ENCODE data around the gene STUB1.

GRCh38 chr16:677316-678190 lies 2.7 kb upstream of the STUB1 start:
- TF ChIP-seq, protein P1, sequence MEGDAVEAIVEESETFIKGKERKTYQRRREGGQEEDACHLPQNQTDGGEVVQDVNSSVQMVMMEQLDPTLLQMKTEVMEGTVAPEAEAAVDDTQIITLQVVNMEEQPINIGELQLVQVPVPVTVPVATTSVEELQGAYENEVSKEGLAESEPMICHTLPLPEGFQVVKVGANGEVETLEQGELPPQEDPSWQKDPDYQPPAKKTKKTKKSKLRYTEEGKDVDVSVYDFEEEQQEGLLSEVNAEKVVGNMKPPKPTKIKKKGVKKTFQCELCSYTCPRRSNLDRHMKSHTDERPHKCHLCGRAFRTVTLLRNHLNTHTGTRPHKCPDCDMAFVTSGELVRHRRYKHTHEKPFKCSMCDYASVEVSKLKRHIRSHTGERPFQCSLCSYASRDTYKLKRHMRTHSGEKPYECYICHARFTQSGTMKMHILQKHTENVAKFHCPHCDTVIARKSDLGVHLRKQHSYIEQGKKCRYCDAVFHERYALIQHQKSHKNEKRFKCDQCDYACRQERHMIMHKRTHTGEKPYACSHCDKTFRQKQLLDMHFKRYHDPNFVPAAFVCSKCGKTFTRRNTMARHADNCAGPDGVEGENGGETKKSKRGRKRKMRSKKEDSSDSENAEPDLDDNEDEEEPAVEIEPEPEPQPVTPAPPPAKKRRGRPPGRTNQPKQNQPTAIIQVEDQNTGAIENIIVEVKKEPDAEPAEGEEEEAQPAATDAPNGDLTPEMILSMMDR (IDR thresholded peaks at IDR 0.05) = no peak
- no peak for TF ChIP-seq EP300 (IDR thresholded peaks at IDR 0.05)

Data from tibial nerve (tissue), 4 donors.